Spleen (tissue), 11 donors: Measurements from ENCODE around the gene ARSB. TPM values are rescaled to one million over a fixed set of nuclear protein-coding genes. Genes with fewer than 3 reads are reported as not detected.
"Not testable (repeated sequence)": the region's sequence is repeated elsewhere in the genome, so short reads cannot be mapped to it uniquely, and the experiment has no call there.

Source experiments
- DNase-seq: peaks from one replicate; pipeline ENCODE4 v3.0.0-alpha.2; 2020
- H3K27ac ChIP-seq, 8 donors: fragments of 200-600 bp; sonication (generic) in 7 of 8; 1 replicate in 4 of 8; 2 replicates in 4 of 8; pipeline versions ENCODE4 v1.5.0 to v1.8.0; 2016 to 2021; ENCODE audit warnings: inconsistent platforms in 4 of 8, mild to moderate bottlenecking in 4 of 8, moderate library complexity in 1 of 8
- H3K27me3 ChIP-seq, 7 donors: fragments of 200-600 bp; sonication (generic) in 6 of 7; replicated peaks in 1 of 7; 1 replicate in 4 of 7; 2 replicates in 3 of 7; pipeline versions ENCODE4 v1.5.0 to v1.8.0; 2016 to 2021; ENCODE audit warnings: inconsistent platforms in 3 of 7, mild to moderate bottlenecking in 1 of 7
- H3K36me3 ChIP-seq, 6 donors: fragments of 200-600 bp; sonication (generic) in 5 of 6; 1 replicate in 4 of 6; 2 replicates in 2 of 6; pipeline versions ENCODE4 v1.5.0 to v1.8.0; 2016 to 2021; ENCODE audit warnings: inconsistent platforms in 2 of 6
- H3K4me1 ChIP-seq, 6 donors: fragments of 200-600 bp; sonication (generic) in 5 of 6; 1 replicate in 3 of 6; 2 replicates in 3 of 6; pipeline versions ENCODE4 v1.5.0 to v1.8.0; 2016 to 2021; ENCODE audit warnings: inconsistent platforms in 3 of 6
- H3K4me3 ChIP-seq, 8 donors: fragments of 200-600 bp; sonication (generic) in 7 of 8; 1 replicate in 4 of 8; 2 replicates in 4 of 8; pipeline versions ENCODE4 v1.5.0 to v1.8.0; 2016 to 2021; ENCODE audit warnings: inconsistent platforms in 4 of 8, mild to moderate bottlenecking in 4 of 8, moderate library complexity in 2 of 8
- H3K9me3 ChIP-seq, 8 donors: fragments of 200-600 bp; sonication (generic) in 7 of 8; 1 replicate in 4 of 8; 2 replicates in 4 of 8; pipeline versions ENCODE4 v1.5.0 to v1.8.0; 2016 to 2021; ENCODE audit warnings: inconsistent platforms in 4 of 8
- CTCF ChIP-seq, 11 experiments: fragments of 200-600 bp in 7 of 11; fragments of 450-650 bp in 4 of 11; sonication (generic) in 4 of 11; IDR thresholded peaks in 8 of 11; conservative IDR thresholded peaks in 3 of 11; 1 replicate in 7 of 11; 2 replicates in 4 of 11; pipeline versions ENCODE4 v1.4.0 to v1.8.0; 2016 to 2021; ENCODE audit warnings: antibody characterized with exemption in 11 of 11, inconsistent platforms in 4 of 11, mild to moderate bottlenecking in 1 of 11
- POLR2A ChIP-seq, 3 donors: fragments of 450-650 bp; IDR thresholded peaks; one replicate each; pipeline ENCODE4 v1.5.1; 2017; ENCODE audit warnings: antibody characterized with exemption in 3 of 3, mild to moderate bottlenecking in 1 of 3
- POLR2AphosphoS5 ChIP-seq, 3 donors: sonication (generic); formaldehyde crosslinking; IDR thresholded peaks; one replicate each; pipeline ENCODE4 v1.5.1; 2017; ENCODE audit warnings: antibody characterized with exemption in 3 of 3
- WGBS, 5 donors: extraction: QIAGEN DNeasy Blood & Tissue Kit in 3 of 5; methylation state at CpG; one replicate each; pipeline versions ENCODE4 v1.1.5 to v1.1.7; 2013 to 2018; 5-methylcytosine and 5-hydroxymethylcytosine counted together
- intact Hi-C: fragments of 100-400 bp; cut with DNase I; formaldehyde crosslinking; loops from one replicate; pipeline ENCODE4 v1.15.0; 2023; ENCODE audit warnings: low total_unique reads
- polyA plus RNA-seq, 3 donors: library from polyadenylated mRNA; stranded (reverse); fragments of 200-250 nt; gene quantifications; one replicate each; pipeline ENCODE4 v1.2.1, GENCODE V29; 2013
- total RNA-seq, 7 donors: library from RNA; depleted of rRNA in 3 of 7; stranded (reverse); fragments of >200 nt in 3 of 7; fragmentation: NEBNext Ultra II Directional in 4 of 7; extraction: Animal tissue kit (Norgen Biotek cat#: 25700) in 4 of 7; gene quantifications; one replicate each; pipeline versions ENCODE4 v1.1.0 to v1.2.1, GENCODE V29; 2016 to 2021
- donor health status: healthy with polysubstance abuse.
- donor health status: DM: no; HTN: no; CAD: no; lungs with moderate emphysema.
- donor health status: DM: no; HTN: no; CAD: no.
- donor health status: Bipolar disorder and iron deficiency.
- donor health status: healthy.
- donor health status: DM: no; HTN: no; CAD: no.
- donor health status: DM: yes; HTN: yes; CAD: no.

ARSB gene
- total and polyA plus RNA-seq, 10 donors, result 1.1 to 18.5 (median 11.1) TPM

GRCh38 chr5:78881884-78882283 lies 103.2 kb downstream of the ARSB start:
- Histone ChIP-seq H3K9me3 (no peaks in the 10 kb centered on the region), H3K36me3 (peaks cover 0 to 16% (median 5%) of the 10 kb centered on the region in 6 donors), H3K4me1 (peaks cover 0 to 6% (median under 1%) of the 10 kb centered on the region in 6 donors), H3K27me3 (no peaks in the 10 kb centered on the region), H3K4me3 (no peak overlapping the region), H3K27ac (no peak overlapping the region)
- intact Hi-C loops, result no loop called here
- no peak for DNase-seq
- TF ChIP-seq CTCF (IDR thresholded peaks at IDR 0.05 in 8 of 11, conservative IDR thresholded peaks at IDR 0.05 in 3 of 11), result no peak
- no peak for TF ChIP-seq POLR2A (IDR thresholded peaks at IDR 0.05)
- TF ChIP-seq POLR2AphosphoS5 (IDR thresholded peaks at IDR 0.05), result no peak
- 61 to 96% (median 90%) methylated on average over 3 of the region's 3 CpGs for WGBS, 5 donors

GRCh38 chr5:78879516-78879915 lies 105.6 kb downstream of the ARSB start:
- no peak for DNase-seq
- Histone ChIP-seq H3K36me3 (peaks cover 0 to 4% (median under 1%) of the 10 kb centered on the region in 6 donors), H3K27ac (no peak overlapping the region), H3K4me1 (no peaks in the 10 kb centered on the region), H3K4me3 (no peak overlapping the region), H3K27me3 (no peaks in the 10 kb centered on the region), H3K9me3 (no peaks in the 10 kb centered on the region)
- intact Hi-C loops, result no loop called here
- TF ChIP-seq POLR2AphosphoS5 (IDR thresholded peaks at IDR 0.05) (no peak), CTCF (IDR thresholded peaks at IDR 0.05 in 8 of 11, conservative IDR thresholded peaks at IDR 0.05 in 3 of 11) (no peak), POLR2A (IDR thresholded peaks at IDR 0.05) (no peak)
- 89 to 94% (median 94%) methylated on average over 10 of the region's 10 CpGs for WGBS, 5 donors

GRCh38 chr5:78866076-78866475 lies 119.0 kb downstream of the ARSB start:
- H3K36me3 ChIP-seq, DNase-seq, H3K27me3 ChIP-seq, H3K4me1 ChIP-seq, intact Hi-C loops, H3K27ac ChIP-seq, H3K4me3 ChIP-seq: not testable (repeated sequence)
- H3K9me3 ChIP-seq, result peaks cover 0 to 21% (median 10%) of the 10 kb centered on the region in 8 donors
- 92 to 97% (median 95%) methylated on average over 2 of the region's 2 CpGs for WGBS, 5 donors

GRCh38 chr5:78858364-78858763 lies 126.7 kb downstream of the ARSB start:
- 76 to 92% (median 88%) methylated on average over 1 of the region's 1 CpG for WGBS, 5 donors

More at GRCh38 chr5:78858364-78858763, 126.7 kb downstream of the ARSB start:
- no peaks in the 10 kb centered on the region for H3K4me1 ChIP-seq
- DNase-seq, result no peak
- peaks cover 0 to 32% (median 10%) of the 10 kb centered on the region in 8 donors for H3K9me3 ChIP-seq
- H3K27me3 ChIP-seq, result no peaks in the 10 kb centered on the region
- H3K36me3 ChIP-seq, result peaks cover 0 to 11% (median 0%) of the 10 kb centered on the region in 6 donors
- intact Hi-C loops, result no loop called here
- H3K27ac ChIP-seq, result no peak overlapping the region
- TF ChIP-seq POLR2AphosphoS5 (IDR thresholded peaks at IDR 0.05), result no peak
- no peak for TF ChIP-seq CTCF (IDR thresholded peaks at IDR 0.05 in 8 of 11, conservative IDR thresholded peaks at IDR 0.05 in 3 of 11)
- no peak for TF ChIP-seq POLR2A (IDR thresholded peaks at IDR 0.05)
- H3K4me3 ChIP-seq, result no peak overlapping the region
